Heart left ventricle (tissue), 13 donors: ENCODE measurements around the gene SGK2.

Experiments used
- POLR2A ChIP-seq, 2 donors: fragments of 450-650 bp; IDR thresholded peaks; one replicate each; pipeline ENCODE4 v1.6.1; 2017; ENCODE audit warnings: antibody characterized with exemption in 2 of 2, mild to moderate bottlenecking in 2 of 2, moderate library complexity in 2 of 2
- TF ChIP-seq, protein P1 (sequence below), 12 donors: fragments of 200-600 bp; sonication (generic) in 4 of 12; IDR thresholded peaks; one replicate each; pipeline versions ENCODE4 v1.5.0 to v1.8.0; 2018 to 2022; ENCODE audit warnings: antibody characterized with exemption in 12 of 12, mild to moderate bottlenecking in 5 of 12
- donor health status: ischemic (EF 13 %, LVEDD 7.1; RV severe dilation, severe dysfunction).
- donor health status: DM: no; HTN: yes; CAD: no.
- donor health status: DM: no; HTN: no; CAD: no.
- donor health status: ischemic (EF 25% LVEDD 6.9; RV normal size, moderate dysfunction).
- donor health status: ischemic (EF 25% LVEDD 5.7; RV mildly dilated, moderate dysfunction).
- donor health status: ischemic (EF 35%, LVEDD 5.7; RV mildly dilated, moderate dysfunction).
- donor health status: nonischemic (EF 11% LVEDD 7.7; RV severe dilation, severe dysfunction).
- donor health status: DM: yes; HTN: yes; CAD: no.
- donor health status: PGD.
- donor health status: ischemic (EF 29% LVEDD 5.4; RV normal size, mild dysfunction).
- donor health status: nonischemic (EF 23%, LVEDD 6.1; RV moderate dilation, normal function).

- TF ChIP-seq, protein P1, sequence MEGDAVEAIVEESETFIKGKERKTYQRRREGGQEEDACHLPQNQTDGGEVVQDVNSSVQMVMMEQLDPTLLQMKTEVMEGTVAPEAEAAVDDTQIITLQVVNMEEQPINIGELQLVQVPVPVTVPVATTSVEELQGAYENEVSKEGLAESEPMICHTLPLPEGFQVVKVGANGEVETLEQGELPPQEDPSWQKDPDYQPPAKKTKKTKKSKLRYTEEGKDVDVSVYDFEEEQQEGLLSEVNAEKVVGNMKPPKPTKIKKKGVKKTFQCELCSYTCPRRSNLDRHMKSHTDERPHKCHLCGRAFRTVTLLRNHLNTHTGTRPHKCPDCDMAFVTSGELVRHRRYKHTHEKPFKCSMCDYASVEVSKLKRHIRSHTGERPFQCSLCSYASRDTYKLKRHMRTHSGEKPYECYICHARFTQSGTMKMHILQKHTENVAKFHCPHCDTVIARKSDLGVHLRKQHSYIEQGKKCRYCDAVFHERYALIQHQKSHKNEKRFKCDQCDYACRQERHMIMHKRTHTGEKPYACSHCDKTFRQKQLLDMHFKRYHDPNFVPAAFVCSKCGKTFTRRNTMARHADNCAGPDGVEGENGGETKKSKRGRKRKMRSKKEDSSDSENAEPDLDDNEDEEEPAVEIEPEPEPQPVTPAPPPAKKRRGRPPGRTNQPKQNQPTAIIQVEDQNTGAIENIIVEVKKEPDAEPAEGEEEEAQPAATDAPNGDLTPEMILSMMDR (IDR thresholded peaks at IDR 0.05) = no peak
- TF ChIP-seq POLR2A (IDR thresholded peaks at IDR 0.05) = no peak
Measured at GRCh38 chr20:43603124-43603523, 44.3 kb downstream of the SGK2 start.
